IgD-negative memory B cell (primary cell): ENCODE measurements around the gene VSIG1. TPM values are rescaled to one million over a fixed set of nuclear protein-coding genes. Genes with fewer than 3 reads are reported as not detected.
A peak's percentile ranks its signal among the peaks of the same experiment; 100 is the strongest.

Experiments
- H3K27ac Mint-ChIP-seq, 3 donors: one replicate each; pipeline ENCODE4 v1.8.0; 2020 to 2022; ENCODE audit warnings: mild to moderate bottlenecking in 3 of 3, mixed read lengths in 3 of 3, moderate library complexity in 1 of 3
- H3K27me3 Mint-ChIP-seq: one replicate; pipeline ENCODE4 v1.8.0; 2021; ENCODE audit warnings: mixed read lengths
- H3K36me3 Mint-ChIP-seq: one replicate; pipeline ENCODE4 v1.8.0; 2020; ENCODE audit warnings: mild to moderate bottlenecking, mixed read lengths
- H3K4me1 Mint-ChIP-seq, 3 donors: one replicate each; pipeline ENCODE4 v1.8.0; 2020 to 2022; ENCODE audit warnings: mixed read lengths in 3 of 3, mild to moderate bottlenecking in 1 of 3
- H3K4me3 Mint-ChIP-seq, 4 donors: one replicate each; pipeline ENCODE4 v1.8.0; 2020 to 2022; ENCODE audit warnings: mild to moderate bottlenecking in 4 of 4, mixed read lengths in 4 of 4, moderate library complexity in 3 of 4
- H3K9me3 Mint-ChIP-seq, 3 donors: one replicate each; pipeline ENCODE4 v1.8.0; 2020 to 2021; ENCODE audit warnings: mixed read lengths in 3 of 3, mild to moderate bottlenecking in 1 of 3
- polyA plus RNA-seq: library from polyadenylated mRNA; unstranded; fragments of 300-500 nt; fragmentation: Illumina TruSeq; gene quantifications from one replicate; pipeline ENCODE4 v1.2.3, GENCODE V29; 2021

The VSIG1 gene
- polyA plus RNA-seq, 1 donor from 2014 or later, result 7.7 TPM

GRCh38 chrX:108033890-108034289 is 11.0 kb upstream of the VSIG1 start:
- H3K36me3 Mint-ChIP-seq, result peaks cover 4% of the 10 kb centered on the region
- peaks cover 0 to 15% (median 14%) of the 10 kb centered on the region in 3 donors for H3K4me1 Mint-ChIP-seq
- H3K9me3 Mint-ChIP-seq, result no peaks in the 10 kb centered on the region
- no peak overlapping the region for H3K27ac Mint-ChIP-seq
- peaks cover 9% of the 10 kb centered on the region for H3K27me3 Mint-ChIP-seq
- no peak overlapping the region for H3K4me3 Mint-ChIP-seq

DNA sequence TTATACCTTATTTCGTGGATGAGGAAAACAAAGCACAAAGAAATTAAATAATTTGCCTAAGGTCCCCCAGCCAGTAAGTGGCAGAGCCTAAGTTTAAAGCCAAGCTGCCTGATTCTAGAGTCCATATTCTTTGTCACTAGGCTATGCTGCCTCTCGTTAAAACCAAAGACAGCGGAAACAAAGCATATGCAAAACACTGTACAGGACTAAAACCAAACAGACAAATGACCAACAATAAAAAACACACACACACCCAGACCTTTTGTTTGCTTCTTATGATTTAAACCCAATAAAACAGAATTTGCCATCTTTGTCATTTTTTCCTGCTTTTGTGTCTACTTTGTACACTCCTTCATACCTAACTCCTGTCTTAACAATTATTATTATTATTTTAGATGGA is 10.1 kb upstream of the VSIG1 start:
- Mint-ChIP-seq H3K4me1 (peaks cover 0 to 9% (median 9%) of the 10 kb centered on the region in 3 donors), H3K27me3 (peaks cover 9% of the 10 kb centered on the region), H3K27ac (no peak overlapping the region), H3K9me3 (no peaks in the 10 kb centered on the region), H3K36me3 (peaks cover 4% of the 10 kb centered on the region), H3K4me3 (no peak overlapping the region)

- no peak overlapping the region for H3K27ac Mint-ChIP-seq
- H3K4me1 Mint-ChIP-seq, result peaks cover 0 to 5% (median 0%) of the 10 kb centered on the region in 3 donors
- peaks cover 4% of the 10 kb centered on the region for H3K36me3 Mint-ChIP-seq
- peaks cover 9% of the 10 kb centered on the region for H3K27me3 Mint-ChIP-seq
- no peak overlapping the region for H3K4me3 Mint-ChIP-seq
- no peaks in the 10 kb centered on the region for H3K9me3 Mint-ChIP-seq
These were observed 8.4 kb upstream of the VSIG1 start for GRCh38 chrX:108036298-108036973.

- Mint-ChIP-seq H3K9me3 (no peaks in the 10 kb centered on the region), H3K4me1 (no peaks in the 10 kb centered on the region), H3K36me3 (no peaks in the 10 kb centered on the region), H3K27me3 (peaks cover 8% of the 10 kb centered on the region), H3K27ac (no peak overlapping the region), H3K4me3 (no peak overlapping the region)
These were observed 4.8 kb downstream of the VSIG1 start for GRCh38 chrX:108049649-108050048.

- Mint-ChIP-seq H3K9me3 (no peaks in the 10 kb centered on the region), H3K27ac (no peak overlapping the region), H3K4me1 (no peaks in the 10 kb centered on the region), H3K36me3 (no peaks in the 10 kb centered on the region), H3K4me3 (no peak overlapping the region), H3K27me3 (peaks cover 8% of the 10 kb centered on the region)
These were observed 8.4 kb downstream of the VSIG1 start for GRCh38 chrX:108053218-108053617.

DNA sequence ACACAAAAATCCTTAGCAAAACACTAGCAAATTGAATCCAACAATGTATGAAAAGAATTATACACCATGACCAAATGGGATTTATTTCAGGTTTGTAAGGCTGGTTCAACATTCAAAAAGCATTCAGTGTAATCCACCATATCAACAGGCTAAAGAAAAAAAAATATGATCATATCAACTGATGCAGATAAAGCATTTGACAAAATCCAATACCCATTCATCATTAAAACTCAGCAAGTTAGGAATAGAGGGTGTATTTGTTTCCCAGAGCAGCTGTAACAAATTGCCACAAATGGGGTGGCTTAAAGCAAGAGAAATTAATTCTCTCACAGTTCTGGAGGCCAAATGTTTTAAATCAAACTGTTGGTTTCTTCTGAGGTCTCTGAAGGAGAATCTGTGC is 10.7 kb downstream of the VSIG1 start:
- H3K27ac Mint-ChIP-seq, result no peak overlapping the region
- H3K4me3 Mint-ChIP-seq, result no peak overlapping the region
- peaks cover 6% of the 10 kb centered on the region for H3K27me3 Mint-ChIP-seq
- no peaks in the 10 kb centered on the region for H3K4me1 Mint-ChIP-seq
- no peaks in the 10 kb centered on the region for H3K36me3 Mint-ChIP-seq
- no peaks in the 10 kb centered on the region for H3K9me3 Mint-ChIP-seq

GRCh38 chrX:108059801-108060200 is 14.9 kb downstream of the VSIG1 start:
- H3K27ac Mint-ChIP-seq, result no peak overlapping the region
- H3K9me3 Mint-ChIP-seq, result no peaks in the 10 kb centered on the region
- no peaks in the 10 kb centered on the region for H3K4me1 Mint-ChIP-seq
- H3K4me3 Mint-ChIP-seq, result no peak overlapping the region
- no peaks in the 10 kb centered on the region for H3K27me3 Mint-ChIP-seq
- H3K36me3 Mint-ChIP-seq, result no peaks in the 10 kb centered on the region

- Mint-ChIP-seq H3K27ac (no peak overlapping the region), H3K4me3 (no peak overlapping the region), H3K27me3 (peaks cover 3% of the 10 kb centered on the region), H3K4me1 (no peaks in the 10 kb centered on the region), H3K36me3 (no peaks in the 10 kb centered on the region), H3K9me3 (no peaks in the 10 kb centered on the region)
These were observed 19.1 kb downstream of the VSIG1 start for GRCh38 chrX:108064001-108064400.

- H3K4me3 Mint-ChIP-seq, result no peak overlapping the region
- H3K36me3 Mint-ChIP-seq, result no peaks in the 10 kb centered on the region
- H3K9me3 Mint-ChIP-seq, result no peaks in the 10 kb centered on the region
- peaks cover 3% of the 10 kb centered on the region for H3K27me3 Mint-ChIP-seq
- H3K4me1 Mint-ChIP-seq, result no peaks in the 10 kb centered on the region
- no peak overlapping the region for H3K27ac Mint-ChIP-seq
These were observed 19.7 kb downstream of the VSIG1 start for GRCh38 chrX:108064613-108065012.

DNA sequence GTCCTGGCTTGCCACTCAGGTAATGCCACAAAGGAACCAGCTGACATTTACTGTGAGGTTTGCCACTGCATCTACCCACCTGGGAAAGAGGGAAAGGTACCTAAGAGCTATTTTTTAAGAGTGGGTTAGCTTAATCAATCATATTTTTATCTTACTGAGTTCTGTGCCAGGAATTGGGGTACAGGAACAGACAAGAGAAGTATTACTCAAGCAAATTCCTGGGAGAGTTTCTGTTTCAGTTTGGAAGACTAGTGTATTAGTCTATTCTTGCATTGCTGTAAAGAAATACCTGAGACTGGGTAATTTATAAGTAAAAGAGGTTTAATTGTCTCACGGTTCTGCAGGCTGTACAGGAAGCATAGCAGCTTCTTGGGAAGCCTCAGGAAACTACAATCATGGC is 23.3 kb downstream of the VSIG1 start:
- Mint-ChIP-seq H3K27me3 (peaks cover 3% of the 10 kb centered on the region), H3K9me3 (no peaks in the 10 kb centered on the region), H3K4me1 (peaks cover 0 to 1% (median 0%) of the 10 kb centered on the region in 3 donors), H3K36me3 (no peaks in the 10 kb centered on the region), H3K4me3 (no peak overlapping the region), H3K27ac (no peak overlapping the region)

GRCh38 chrX:108070891-108071290 is 26.0 kb downstream of the VSIG1 start:
- peaks cover 3% of the 10 kb centered on the region for H3K27me3 Mint-ChIP-seq
- H3K36me3 Mint-ChIP-seq, result peaks cover 2% of the 10 kb centered on the region
- no peak overlapping the region for H3K27ac Mint-ChIP-seq
- H3K4me3 Mint-ChIP-seq, result no peak overlapping the region
- H3K4me1 Mint-ChIP-seq, result peaks cover 0 to 1% (median 0%) of the 10 kb centered on the region in 3 donors
- H3K9me3 Mint-ChIP-seq, result no peaks in the 10 kb centered on the region

DNA sequence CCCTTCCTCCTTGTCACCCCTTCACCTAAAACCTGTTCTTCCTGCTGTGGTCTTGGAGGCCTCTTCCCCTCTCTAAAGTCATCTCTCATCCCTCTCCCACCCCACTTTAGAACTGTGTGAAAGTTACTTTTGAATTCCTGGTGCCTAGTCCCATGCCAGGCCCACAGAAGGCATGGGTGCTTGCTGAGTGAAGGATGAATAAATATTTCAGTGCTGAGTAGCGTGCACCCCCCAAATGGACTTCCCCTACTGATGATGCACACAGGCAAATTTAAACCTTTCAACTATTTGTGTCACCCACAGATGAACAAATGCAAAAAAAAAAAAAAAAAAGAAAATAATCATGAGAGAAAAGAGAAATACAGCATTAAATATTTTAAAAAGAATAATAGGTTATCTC is 26.7 kb downstream of the VSIG1 start:
- H3K4me1 Mint-ChIP-seq, result peaks cover 0 to 1% (median 0%) of the 10 kb centered on the region in 3 donors
- peaks cover 2% of the 10 kb centered on the region for H3K36me3 Mint-ChIP-seq
- no peak overlapping the region for H3K4me3 Mint-ChIP-seq
- no peaks in the 10 kb centered on the region for H3K9me3 Mint-ChIP-seq
- peaks cover 3% of the 10 kb centered on the region for H3K27me3 Mint-ChIP-seq
- no peak overlapping the region for H3K27ac Mint-ChIP-seq

- Mint-ChIP-seq H3K4me1 (peaks cover 0 to 1% (median 0%) of the 10 kb centered on the region in 3 donors), H3K4me3 (no peak overlapping the region), H3K9me3 (no peaks in the 10 kb centered on the region), H3K36me3 (peaks cover 2% of the 10 kb centered on the region), H3K27ac (no peak overlapping the region), H3K27me3 (peaks cover 3% of the 10 kb centered on the region)
These were observed 27.9 kb downstream of the VSIG1 start for GRCh38 chrX:108072746-108073145.

- H3K27me3 Mint-ChIP-seq, result no peaks in the 10 kb centered on the region
- H3K36me3 Mint-ChIP-seq, result no peaks in the 10 kb centered on the region
- no peaks in the 10 kb centered on the region for H3K4me1 Mint-ChIP-seq
- H3K27ac Mint-ChIP-seq, result no peak overlapping the region
- no peak overlapping the region for H3K4me3 Mint-ChIP-seq
- no peaks in the 10 kb centered on the region for H3K9me3 Mint-ChIP-seq
These were observed 36.2 kb downstream of the VSIG1 start for GRCh38 chrX:108081110-108081509.

DNA sequence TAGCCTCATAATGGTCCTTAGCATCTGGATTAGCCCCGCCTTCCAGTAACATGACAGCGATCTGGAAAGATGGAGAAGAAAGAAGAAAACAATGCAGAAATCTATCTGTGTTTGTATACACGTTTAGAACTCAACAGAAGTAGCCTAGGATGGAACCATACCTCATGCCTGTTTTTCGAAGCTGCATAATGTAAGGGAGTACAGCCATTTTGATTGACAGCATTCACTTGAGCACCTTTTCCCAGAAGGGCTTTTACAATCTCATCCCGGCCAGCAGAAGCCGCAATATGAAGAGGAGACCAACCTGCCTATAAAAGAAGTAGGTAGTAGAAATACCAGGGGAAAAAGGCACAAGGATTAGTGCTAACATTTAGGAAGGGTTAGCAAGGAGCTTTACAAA is 42.9 kb downstream of the VSIG1 start:
- H3K9me3 Mint-ChIP-seq, result no peaks in the 10 kb centered on the region
- H3K36me3 Mint-ChIP-seq, result no peaks in the 10 kb centered on the region
- H3K4me1 Mint-ChIP-seq, result peaks cover 0 to 5% (median 0%) of the 10 kb centered on the region in 3 donors
- no peak overlapping the region for H3K27ac Mint-ChIP-seq
- H3K4me3 Mint-ChIP-seq, result no peak overlapping the region
- no peaks in the 10 kb centered on the region for H3K27me3 Mint-ChIP-seq

DNA sequence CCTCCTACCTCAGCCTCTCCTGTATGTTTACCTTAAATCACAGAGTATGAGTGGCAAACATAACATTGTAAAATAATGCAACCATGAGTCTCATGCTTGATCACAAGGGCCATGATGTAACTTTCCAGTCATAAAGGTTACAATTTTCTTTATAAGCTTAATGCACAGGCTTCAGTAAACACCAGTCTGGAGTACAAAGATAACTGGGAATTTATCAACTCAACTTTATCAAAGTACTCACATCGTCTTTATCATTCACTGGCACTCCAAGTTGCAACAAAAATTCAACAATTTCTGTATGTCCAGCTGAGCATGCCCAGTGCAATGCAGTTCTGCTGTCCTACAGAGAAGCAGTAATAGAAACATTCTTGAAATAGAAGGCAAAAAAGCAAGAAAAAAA is 43.6 kb downstream of the VSIG1 start:
- no peak overlapping the region for H3K4me3 Mint-ChIP-seq
- no peaks in the 10 kb centered on the region for H3K9me3 Mint-ChIP-seq
- no peaks in the 10 kb centered on the region for H3K27me3 Mint-ChIP-seq
- no peaks in the 10 kb centered on the region for H3K36me3 Mint-ChIP-seq
- peaks cover 0 to 5% (median 3%) of the 10 kb centered on the region in 3 donors for H3K4me1 Mint-ChIP-seq
- peak overlapping the region in 1 of 3 donors; percentile 33 for H3K27ac Mint-ChIP-seq
